AG04450 (cell line): Measurements from ENCODE around the gene AMIGO2. TPM values are rescaled to one million over a fixed set of nuclear protein-coding genes. Genes with fewer than 3 reads are reported as not detected.

Experiments used
- CTCF ChIA-PET: fragments of 300-600, 350-600 bp; formaldehyde crosslinking; extraction: SDS; loops from one replicate; lab custom pipeline; 2022; ENCODE audit warnings: antibody characterized with exemption, inconsistent platforms; lab: Charles Lee
- POLR2A ChIA-PET: fragments of 350-600 bp; formaldehyde crosslinking; extraction: SDS; loops from one replicate; lab custom pipeline; 2021; ENCODE audit warnings: antibody characterized with exemption, inconsistent platforms; lab: Yijun Ruan, JAX
- DNase-seq: peaks from one replicate; pipeline ENCODE4 v3.0.0-alpha.2; 2011; ENCODE audit warnings: low read depth, low spot score
- H3K27ac ChIP-seq: one replicate; pipeline ENCODE4 v1.5.1; 2012; ENCODE audit warnings: low read depth, low read length, control low read depth
- H3K27me3 ChIP-seq: one replicate; pipeline ENCODE4 v1.6.0; 2012; ENCODE audit warnings: low read length; ENCODE audit not compliant: control insufficient read depth, insufficient read depth
- H3K4me3 ChIP-seq: 2 replicates; pipeline ENCODE4 v1.5.1; 2011; ENCODE audit warnings: mild to moderate bottlenecking, low read depth, low read length, control low read depth
- H3K9me3 ChIP-seq: 2 replicates; pipeline ENCODE4 v1.5.1; 2012; ENCODE audit warnings: low read length; ENCODE audit not compliant: control insufficient read depth, insufficient read depth
- CTCF ChIP-seq: IDR thresholded peaks from 2 replicates; pipeline ENCODE4 v1.5.1; 2011; ENCODE audit warnings: low read depth, low read length, control low read depth, inconsistent platforms
- polyA plus RNA-seq: library from polyadenylated mRNA; depleted of rRNA; stranded (reverse); fragments of >200 nt; gene quantifications from 2 replicates; pipeline ENCODE4 v1.2.3, GENCODE V29; 2011

AMIGO2 gene
- polyA plus RNA-seq, 1 experiment: 18.7 TPM

- H3K9me3 ChIP-seq: no peaks in the 10 kb centered on the region
- no peaks in the 10 kb centered on the region for H3K27me3 ChIP-seq
- H3K4me3 ChIP-seq: no peak overlapping the region
- H3K27ac ChIP-seq: peak overlapping the region; percentile 49
- CTCF ChIA-PET: interaction anchor here (1.1 to 4.3 kb wide), 5 partner anchors 12 to 652 kb away, joined by 4 to 76 read pairs (median 56); no protein-coding TSS in a partner anchor
- no peak for TF ChIP-seq CTCF
- DNase-seq: no peak
- POLR2A ChIA-PET: no interaction called here
These were observed 45.1 kb downstream of the AMIGO2 start for GRCh38 chr12:47034661-47035060.

- no peak for DNase-seq
- ChIA-PET CTCF (interaction anchor here (1.0 to 4.3 kb wide), 11 partner anchors 11 to 652 kb away, joined by 3 to 76 read pairs (median 8); partner anchors contain the start of genes AMIGO2 and PCED1B), POLR2A (no interaction called here)
- no peak overlapping the region for H3K27ac ChIP-seq
- H3K27me3 ChIP-seq: no peaks in the 10 kb centered on the region
- no peak for TF ChIP-seq CTCF
- no peak overlapping the region for H3K4me3 ChIP-seq
- no peaks in the 10 kb centered on the region for H3K9me3 ChIP-seq
These were observed 45.8 kb downstream of the AMIGO2 start for GRCh38 chr12:47033789-47034555.

- no peak for TF ChIP-seq CTCF
- H3K27ac ChIP-seq: no peak overlapping the region
- no peaks in the 10 kb centered on the region for H3K27me3 ChIP-seq
- no peaks in the 10 kb centered on the region for H3K9me3 ChIP-seq
- CTCF ChIA-PET: interaction anchor here (0.6 to 4.3 kb wide), 40 partner anchors 9 to 908 kb away, joined by 3 to 76 read pairs (median 4); partner anchors contain the start of genes AMIGO2 and PCED1B
- POLR2A ChIA-PET: no interaction called here
- no peak overlapping the region for H3K4me3 ChIP-seq
- no peak for DNase-seq
These were observed 46.7 kb downstream of the AMIGO2 start for GRCh38 chr12:47033081-47033480.

GRCh38 chr12:47032644-47033043, 47.1 kb downstream of the AMIGO2 start:
- peak; percentile 65 for TF ChIP-seq CTCF
- no peak for DNase-seq

GRCh38 chr12:47029903-47030302, 49.9 kb downstream of the AMIGO2 start:
- DNase-seq: no peak
- Histone ChIP-seq H3K4me3 (no peak overlapping the region), H3K27me3 (no peaks in the 10 kb centered on the region), H3K9me3 (no peaks in the 10 kb centered on the region), H3K27ac (no peak overlapping the region)
- no peak for TF ChIP-seq CTCF
- ChIA-PET CTCF (interaction anchor here (0.6 to 1.2 kb wide), 2 partner anchors 8 to 95 kb away, joined by 5 to 10 read pairs; no protein-coding TSS in a partner anchor), POLR2A (no interaction called here)

More at GRCh38 chr12:47032644-47033043, 47.1 kb downstream of the AMIGO2 start:
- Histone ChIP-seq H3K4me3 (no peak overlapping the region), H3K27ac (no peak overlapping the region), H3K9me3 (no peaks in the 10 kb centered on the region), H3K27me3 (no peaks in the 10 kb centered on the region)
- ChIA-PET POLR2A (no interaction called here), CTCF (interaction anchor here (0.6 to 4.3 kb wide), 58 partner anchors 9 to 908 kb away, joined by 3 to 76 read pairs (median 4); partner anchors contain the start of genes AMIGO2 and PCED1B)
